ENCODE results near the gene RNF182.

- TF ChIP-seq CTCF (IDR thresholded peaks at IDR 0.05; ENCODE audit: insufficient read depth, low read depth, low read length) (no peak), EZH2 (IDR thresholded peaks at IDR 0.05; ENCODE audit: insufficient read depth, low read length) (no peak)
Measured at GRCh38 chr6:14017626-14018475, 93.1 kb downstream of the RNF182 start.
